Left ventricle myocardium inferior (tissue), 1 donor: ENCODE measurements around the gene PYGO2. TPM values are rescaled to one million over a fixed set of nuclear protein-coding genes. Genes with fewer than 3 reads are reported as not detected.

Experiments used
- DNase-seq: peaks from one replicate; pipeline ENCODE4 v3.0.0-alpha.2; 2020
- H3K27ac ChIP-seq: fragments of 200-600 bp; replicated peaks from 2 replicates; pipeline ENCODE4 v1.8.0; 2021
- H3K27me3 ChIP-seq: fragments of 200-600 bp; 2 replicates; pipeline ENCODE4 v1.8.0; 2021; ENCODE audit warnings: low read depth
- H3K36me3 ChIP-seq: fragments of 200-600 bp; 2 replicates; pipeline ENCODE4 v1.8.0; 2021
- H3K4me1 ChIP-seq: fragments of 200-600 bp; 2 replicates; pipeline ENCODE4 v1.8.0; 2021
- H3K4me3 ChIP-seq: fragments of 200-600 bp; 2 replicates; pipeline ENCODE4 v1.8.0; 2021; ENCODE audit warnings: mild to moderate bottlenecking, moderate library complexity
- H3K9me3 ChIP-seq: fragments of 200-600 bp; replicated peaks from 2 replicates; pipeline ENCODE4 v1.8.0; 2021
- CTCF ChIP-seq: fragments of 200-600 bp; IDR thresholded peaks from 2 replicates; pipeline ENCODE4 v1.8.0; 2021; ENCODE audit warnings: antibody characterized with exemption, mild to moderate bottlenecking, borderline replicate concordance
- intact Hi-C: fragments of 100-400 bp; cut with micrococcal nuclease; formaldehyde crosslinking; loops from one replicate; pipeline ENCODE4 v1.11.0; 2022
- total RNA-seq: library from RNA; stranded (reverse); fragmentation: NEBNext Ultra II Directional; extraction: Animal tissue kit (Norgen Biotek cat#: 25700); gene quantifications from one replicate; pipeline ENCODE4 v1.2.1, GENCODE V29; 2021
- donor health status: DM: no; HTN: yes; CAD: no; lungs with severe emphysema.

Gene PYGO2
- total RNA-seq, 1 donor from 2014 or later: 12.9 TPM

- intact Hi-C loops: no loop called here
- no peak within 1 kb of the TSS for H3K4me3 ChIP-seq
- TF ChIP-seq CTCF: no peak
- H3K27me3 ChIP-seq: no peaks in the 10 kb centered on the region
- H3K4me1 ChIP-seq: peaks cover 16% of the 10 kb centered on the region
- no peaks in the 10 kb centered on the region for H3K9me3 ChIP-seq
- H3K36me3 ChIP-seq: peaks cover 32% of the 10 kb centered on the region
- H3K27ac ChIP-seq: no peak within 1 kb of the TSS
- no peak for DNase-seq
Observed at GRCh38 chr1:154993572-154994268, 32.1 kb upstream of the PYGO2 start, which contains the start of gene LENEP. Gene LENEP (plus strand): TSS chr1:154993586. CDS start chr1:154993608, 22 bp downstream.

- Histone ChIP-seq H3K9me3 (no peaks in the 10 kb centered on the region), H3K4me3 (no peak overlapping the region), H3K27ac (no peak overlapping the region), H3K27me3 (no peaks in the 10 kb centered on the region), H3K36me3 (peaks cover 39% of the 10 kb centered on the region), H3K4me1 (peaks cover 16% of the 10 kb centered on the region)
- no peak for DNase-seq
- intact Hi-C loops: no loop called here
- no peak for TF ChIP-seq CTCF
Observed at GRCh38 chr1:154992721-154993571, 31.4 kb upstream of the PYGO2 start.

GRCh38 chr1:154990276-154990675 lies 28.7 kb upstream of the PYGO2 start:
- Histone ChIP-seq H3K4me3 (no peak overlapping the region), H3K27me3 (no peaks in the 10 kb centered on the region), H3K9me3 (no peaks in the 10 kb centered on the region), H3K36me3 (peaks cover 50% of the 10 kb centered on the region), H3K4me1 (peaks cover 12% of the 10 kb centered on the region), H3K27ac (no peak overlapping the region)
- no peak for DNase-seq
- intact Hi-C loops: no loop called here
- no peak for TF ChIP-seq CTCF

- Histone ChIP-seq H3K27me3 (no peaks in the 10 kb centered on the region), H3K4me3 (no peak overlapping the region), H3K36me3 (peaks cover 50% of the 10 kb centered on the region), H3K27ac (no peak overlapping the region), H3K4me1 (peaks cover 17% of the 10 kb centered on the region), H3K9me3 (no peaks in the 10 kb centered on the region)
- intact Hi-C loops: no loop called here
- no peak for TF ChIP-seq CTCF
- no peak for DNase-seq
Observed at GRCh38 chr1:154989195-154989860, 27.7 kb upstream of the PYGO2 start.
